Kidney (tissue), 14 donors: ENCODE measurements around the gene CYP4B1. TPM values are rescaled to one million over a fixed set of nuclear protein-coding genes. Genes with fewer than 3 reads are reported as not detected.

Experiments
- DNase-seq, 5 donors: peaks; one replicate each; pipeline ENCODE4 v3.0.0-alpha.2; 2013 to 2020
- FAIRE-seq: peaks from 2 replicates; lab custom pipeline; 2012; peaks lifted over from hg19 to GRCh38; lab: Jason Lieb, UNC
- H3K27ac ChIP-seq, 2 donors: one replicate each; pipeline ENCODE4 v1.7.0; 2013; ENCODE audit warnings: low read depth in 2 of 2, low read length in 2 of 2, inconsistent platforms in 1 of 2
- H3K27me3 ChIP-seq: one replicate; pipeline ENCODE4 v1.7.1; 2013; ENCODE audit warnings: low read length, inconsistent platforms; ENCODE audit not compliant: control insufficient read depth, insufficient read depth
- H3K36me3 ChIP-seq, 3 donors: one replicate each; pipeline versions ENCODE4 v1.7.0 to v1.7.1; 2013; ENCODE audit warnings: low read length in 3 of 3, control low read depth in 1 of 3, inconsistent platforms in 1 of 3; ENCODE audit not compliant: insufficient read depth in 3 of 3, control insufficient read depth in 2 of 3
- H3K4me1 ChIP-seq, 3 donors: one replicate each; pipeline versions ENCODE4 v1.7.0 to v1.7.1; 2013; ENCODE audit warnings: low read length in 3 of 3, inconsistent platforms in 1 of 3, low read depth in 1 of 3; ENCODE audit not compliant: control insufficient read depth in 2 of 3, insufficient read depth in 2 of 3
- H3K4me3 ChIP-seq, 3 donors: one replicate each; pipeline versions ENCODE4 v1.7.0 to v1.8.1; 2013; ENCODE audit warnings: low read length in 3 of 3, control low read depth in 1 of 3, inconsistent platforms in 1 of 3
- H3K9ac ChIP-seq, 3 donors: one replicate each; pipeline versions ENCODE4 v1.7.0 to v1.7.1; 2013; ENCODE audit warnings: low read length in 3 of 3, control low read depth in 1 of 3, inconsistent platforms in 1 of 3
- H3K9me3 ChIP-seq, 3 donors: one replicate each; pipeline versions ENCODE4 v1.7.0 to v1.7.1; 2013; ENCODE audit warnings: low read length in 3 of 3, control low read depth in 1 of 3, inconsistent platforms in 1 of 3; ENCODE audit not compliant: control insufficient read depth in 2 of 3, insufficient read depth in 1 of 3
- CTCF ChIP-seq: IDR thresholded peaks from 3 replicates; pipeline ENCODE4 v1.5.1; 2012; ENCODE audit warnings: mild to moderate bottlenecking, moderate library complexity, borderline replicate concordance; ENCODE audit not compliant: insufficient read depth; ENCODE audit errors: extremely low read depth
- intact Hi-C: fragments of 100-400 bp; cut with DNase I; formaldehyde crosslinking; loops from one replicate; pipeline ENCODE4 v1.11.1; 2022
- polyA plus RNA-seq: library from polyadenylated mRNA; stranded (reverse); fragments of 350-450 nt; fragmentation: Illumina TruSeq; extraction: RNeasy Lipid Tissue Mini Kit (QIAGEN cat#74804); gene quantifications from one replicate; pipeline ENCODE4 v1.2.3, GENCODE V29; 2014; ENCODE audit warnings: low read depth, low replicate concordance; ENCODE audit not compliant: insufficient read depth
- total RNA-seq: library from RNA; stranded (reverse); fragmentation: NEBNext Ultra II Directional; extraction: Animal tissue kit (Norgen Biotek cat#: 25700); gene quantifications from one replicate; pipeline ENCODE4 v1.2.1, GENCODE V29; 2021
- donor health status: control.
- donor health status: control.
- donor health status: control.
- donor health status: control.
- donor health status: control.
- donor health status: DM: yes; HTN: yes; CAD: no.
- donor health status: Normal renal cell carcinoma (clear cell type).

The CYP4B1 gene
- total and polyA plus RNA-seq, 2 donors from 2014 or later: 3.3 to 4.8 TPM

GRCh38 chr1:46805755-46806154 is 6.9 kb downstream of the CYP4B1 start:
- H3K9me3 ChIP-seq: no peaks in the 10 kb centered on the region
- H3K36me3 ChIP-seq: no peaks in the 10 kb centered on the region
- no peaks in the 10 kb centered on the region for H3K27me3 ChIP-seq
- intact Hi-C loops: no loop called here
- H3K9ac ChIP-seq: no peak overlapping the region
- FAIRE-seq: no peak
- H3K27ac ChIP-seq: peak overlapping the region; percentile 30 to 43
- no peak for DNase-seq
- no peak for TF ChIP-seq CTCF
- H3K4me1 ChIP-seq: peaks cover 0 to 30% (median 25%) of the 10 kb centered on the region in 3 donors
- H3K4me3 ChIP-seq: peak overlapping the region in 2 of 3 donors; percentile 16 to 22

GRCh38 chr1:46806196-46807020 is 7.6 kb downstream of the CYP4B1 start:
- Histone ChIP-seq H3K4me1 (peaks cover 0 to 30% (median 25%) of the 10 kb centered on the region in 3 donors), H3K9me3 (no peaks in the 10 kb centered on the region), H3K36me3 (no peaks in the 10 kb centered on the region), H3K4me3 (peak overlapping the region in 2 of 3 donors; percentile 16 to 22), H3K9ac (no peak overlapping the region), H3K27me3 (no peaks in the 10 kb centered on the region), H3K27ac (peak overlapping the region; percentile 30 to 43)
- TF ChIP-seq CTCF: no peak
- intact Hi-C loops: no loop called here
- FAIRE-seq: no peak
- DNase-seq: peak in 3 of 5 donors; percentile 14 to 89 (median 38)

- Histone ChIP-seq H3K27ac (peak overlapping the region; percentile 30 to 55), H3K36me3 (no peaks in the 10 kb centered on the region), H3K27me3 (no peaks in the 10 kb centered on the region), H3K4me1 (peaks cover 0 to 30% (median 25%) of the 10 kb centered on the region in 3 donors), H3K9me3 (no peaks in the 10 kb centered on the region), H3K4me3 (peak overlapping the region in 1 of 3 donors; percentile 16), H3K9ac (no peak overlapping the region)
- FAIRE-seq (no peak), DNase-seq (no peak)
- no peak for TF ChIP-seq CTCF
- intact Hi-C loops: no loop called here
Observed at GRCh38 chr1:46807046-46807972, 8.5 kb downstream of the CYP4B1 start.
